B cell (primary cell): ENCODE measurements around the gene TAS1R2. TPM values are rescaled to one million over a fixed set of nuclear protein-coding genes. Genes with fewer than 3 reads are reported as not detected.
"Not testable (repeated sequence)": the region's sequence is repeated elsewhere in the genome, so short reads cannot be mapped to it uniquely, and the experiment has no call there.

Source experiments
- ATAC-seq: fragments of 200-7000 bp; cut with Tn5 transposase; one replicate; pipeline ENCODE4 v1.10.0; 2021; ENCODE audit warnings: low read depth, mild to moderate bottlenecking, moderate number of reproducible peaks, moderate library complexity
- CTCF ChIA-PET: fragments of 350-600 bp; sonication (Branson Sonifier 250); formaldehyde crosslinking; loops from one replicate; lab custom pipeline; 2021; ENCODE audit warnings: antibody characterized with exemption, inconsistent platforms; lab: Charles Lee
- POLR2A ChIA-PET: fragments of 350-600 bp; sonication (Branson Sonifier 250); formaldehyde crosslinking; loops from one replicate; lab custom pipeline; 2021; ENCODE audit warnings: antibody characterized with exemption; lab: Charles Lee
- DNase-seq: peaks from one replicate; pipeline ENCODE4 v3.0.0; 2013
- H2AFZ ChIP-seq: 2 replicates; pipeline ENCODE4 v1.6.1; 2012; ENCODE audit warnings: mild to moderate bottlenecking, low read depth, low read length; ENCODE audit not compliant: insufficient read depth, poor library complexity, severe bottlenecking
- H3K27ac ChIP-seq, 2 donors: 1 replicate in 1 of 2; 2 replicates in 1 of 2; pipeline ENCODE4 v1.5.1; 2012 to 2013; ENCODE audit warnings: low read length in 2 of 2, mild to moderate bottlenecking in 2 of 2, moderate library complexity in 1 of 2
- H3K27me3 ChIP-seq, 4 experiments: fragments of 200-600 bp in 1 of 4; sonication (generic) in 1 of 4; replicated peaks in 1 of 4; 1 replicate in 2 of 4; 2 replicates in 2 of 4; pipeline versions ENCODE4 v1.6.1 to v1.7.0; 2013 to 2016; ENCODE audit warnings: low read length in 3 of 4, mild to moderate bottlenecking in 2 of 4, mixed read lengths in 1 of 4, moderate library complexity in 1 of 4; ENCODE audit not compliant: insufficient read depth in 4 of 4, control insufficient read depth in 3 of 4; ENCODE audit errors: control extremely low read depth in 1 of 4
- H3K36me3 ChIP-seq, 2 experiments: replicated peaks in 1 of 2; 1 replicate in 1 of 2; 2 replicates in 1 of 2; pipeline versions ENCODE4 v1.6.1 to v1.7.1; 2013; ENCODE audit warnings: low read length in 1 of 2; ENCODE audit not compliant: insufficient read depth in 2 of 2, control insufficient read depth in 1 of 2; ENCODE audit errors: control extremely low read depth in 1 of 2, extremely low read depth in 1 of 2
- H3K4me1 ChIP-seq, 2 donors: fragments of 200-600 bp in 1 of 2; sonication (generic) in 1 of 2; 1 replicate in 1 of 2; 2 replicates in 1 of 2; pipeline versions ENCODE4 v1.5.1 to v1.6.1; 2013 to 2017; ENCODE audit warnings: low read length in 2 of 2; ENCODE audit not compliant: control insufficient read depth in 2 of 2, insufficient read depth in 2 of 2
- H3K4me2 ChIP-seq: replicated peaks from 2 replicates; pipeline ENCODE3; 2012; ENCODE audit warnings: mild to moderate bottlenecking, low read depth, low read length; ENCODE audit not compliant: poor library complexity, severe bottlenecking
- H3K4me3 ChIP-seq, 5 experiments: fragments of 200-600 bp in 1 of 5; sonication (generic) in 1 of 5; 1 replicate in 3 of 5; 2 replicates in 2 of 5; pipeline versions ENCODE4 v1.5.1 to v1.7.0; 2011 to 2016; ENCODE audit warnings: low read length in 4 of 5, mild to moderate bottlenecking in 4 of 5, low read depth in 2 of 5, control low read depth in 1 of 5, moderate library complexity in 1 of 5; ENCODE audit not compliant: insufficient read depth in 1 of 5; ENCODE audit errors: control extremely low read depth in 1 of 5, extremely low read depth in 1 of 5
- H3K79me2 ChIP-seq: fragments of 200-600 bp; sonication (generic); one replicate; pipeline ENCODE4 v1.6.0; 2016; ENCODE audit warnings: low read length; ENCODE audit not compliant: control insufficient read depth, insufficient read depth
- H3K9ac ChIP-seq: fragments of 200-600 bp; sonication (generic); 2 replicates; pipeline ENCODE4 v1.6.1; 2017; ENCODE audit warnings: mild to moderate bottlenecking, low read length, moderate library complexity
- H3K9me3 ChIP-seq, 3 donors: one replicate each; pipeline versions ENCODE4 v1.6.1 to v1.7.1; 2013; ENCODE audit warnings: low read length in 2 of 3; ENCODE audit not compliant: control insufficient read depth in 2 of 3, insufficient read depth in 1 of 3; ENCODE audit errors: control extremely low read depth in 1 of 3
- H4K20me1 ChIP-seq: 2 replicates; pipeline ENCODE4 v1.6.0; 2012; ENCODE audit warnings: mild to moderate bottlenecking, low read length; ENCODE audit not compliant: insufficient read depth, control insufficient read depth, poor library complexity, severe bottlenecking
- H3K27ac Mint-ChIP-seq: one replicate; pipeline ENCODE4 v1.8.0; 2021; ENCODE audit warnings: mixed read lengths
- H3K27me3 Mint-ChIP-seq: one replicate; pipeline ENCODE4 v1.8.0; 2021; ENCODE audit warnings: mixed read lengths
- H3K4me1 Mint-ChIP-seq: one replicate; pipeline ENCODE4 v1.8.0; 2021; ENCODE audit warnings: mixed read lengths
- H3K4me3 Mint-ChIP-seq: one replicate; pipeline ENCODE4 v1.8.0; 2021; ENCODE audit warnings: mixed read lengths
- H3K9me3 Mint-ChIP-seq: one replicate; pipeline ENCODE4 v1.8.0; 2022; ENCODE audit warnings: mixed read lengths; ENCODE audit not compliant: insufficient read depth
- CTCF ChIP-seq: fragments of 200-600 bp; IDR thresholded peaks from one replicate; pipeline ENCODE4 v1.8.0; 2022; ENCODE audit warnings: antibody characterized with exemption, mild to moderate bottlenecking
- EZH2 ChIP-seq: IDR thresholded peaks from 2 replicates; pipeline ENCODE4 v1.6.1; 2012; ENCODE audit warnings: borderline replicate concordance, low read depth, mild to moderate bottlenecking, moderate library complexity, low read length; ENCODE audit not compliant: insufficient read depth, poor library complexity, severe bottlenecking
- WGBS: methylation state at CpG from one replicate; pipeline ENCODE4 v1.1.5; 2013; ENCODE audit warnings: missing lambda C conversion rate; ENCODE audit not compliant: insufficient coverage; 5-methylcytosine and 5-hydroxymethylcytosine counted together
- intact Hi-C: fragments of 100-400 bp; cut with micrococcal nuclease; formaldehyde crosslinking; loops from one replicate; pipeline ENCODE4 v1.10.0; 2022
- polyA plus RNA-seq: library from polyadenylated mRNA; depleted of rRNA; stranded (reverse); fragments of >200 nt; gene quantifications from 2 replicates; pipeline ENCODE4 v1.2.3, GENCODE V29; 2012
- total RNA-seq, 2 donors: library from RNA; stranded (reverse); fragments of 120-200 nt in 1 of 2; gene quantifications; 1 replicate in 1 of 2; 2 replicates in 1 of 2; pipeline versions ENCODE4 v1.2.3 to v1.2.4, GENCODE V29; 2013 to 2022

The TAS1R2 gene
- total and polyA plus RNA-seq, 2 donors (not counting 1 experiment from before 2014, with no cell fraction given) = not detected

- 64% methylated on average over 5 of the region's 6 CpGs for WGBS
- H3K27ac Mint-ChIP-seq = no peak overlapping the region
- H3K9ac ChIP-seq = no peak overlapping the region
- CTCF ChIA-PET = no interaction called here
- H3K27me3 Mint-ChIP-seq = peaks cover 16% of the 10 kb centered on the region
- no peak overlapping the region for H2AFZ ChIP-seq
- H3K4me2 ChIP-seq = no peak overlapping the region
- H3K36me3 ChIP-seq = no peaks in the 10 kb centered on the region
- no peaks in the 10 kb centered on the region for H3K79me2 ChIP-seq
- H3K4me1 ChIP-seq = no peaks in the 10 kb centered on the region
- no peak for ATAC-seq
- H3K27ac ChIP-seq = no peak overlapping the region
- H4K20me1 ChIP-seq = no peaks in the 10 kb centered on the region
- H3K9me3 Mint-ChIP-seq = no peaks in the 10 kb centered on the region
- DNase-seq = no peak
- TF ChIP-seq EZH2 = no peak
- no peak for TF ChIP-seq CTCF
- H3K4me3 Mint-ChIP-seq = no peak overlapping the region
- intact Hi-C loops = no loop called here
- H3K4me1 Mint-ChIP-seq = no peaks in the 10 kb centered on the region
- no peak overlapping the region for H3K4me3 ChIP-seq
- POLR2A ChIA-PET = no interaction called here
- H3K27me3 ChIP-seq = peaks cover 0 to 3% (median 1%) of the 10 kb centered on the region in 4 experiments
- peaks cover 0 to 2% (median 0%) of the 10 kb centered on the region in 3 donors for H3K9me3 ChIP-seq
Measured at GRCh38 chr1:18852501-18852900, 7.0 kb downstream of the TAS1R2 start.

- H3K27ac Mint-ChIP-seq = no peak overlapping the region
- no peaks in the 10 kb centered on the region for H3K79me2 ChIP-seq
- H2AFZ ChIP-seq = no peak overlapping the region
- H3K9ac ChIP-seq = no peak overlapping the region
- DNase-seq (no peak), ATAC-seq (no peak)
- no peak overlapping the region for H3K4me3 Mint-ChIP-seq
- H3K36me3 ChIP-seq = no peaks in the 10 kb centered on the region
- TF ChIP-seq EZH2 (no peak), CTCF (no peak)
- H3K27me3 Mint-ChIP-seq = peaks cover 5% of the 10 kb centered on the region
- peaks cover 0 to 8% (median 0%) of the 10 kb centered on the region in 3 donors for H3K9me3 ChIP-seq
- H3K27ac ChIP-seq = no peak overlapping the region
- 81% methylated on average over 11 of the region's 11 CpGs for WGBS
- no peaks in the 10 kb centered on the region for H3K4me1 Mint-ChIP-seq
- H3K4me2 ChIP-seq = no peak overlapping the region
- H3K27me3 ChIP-seq = peaks cover 0 to 3% (median 0%) of the 10 kb centered on the region in 4 experiments
- intact Hi-C loops = no loop called here
- H3K4me3 ChIP-seq = no peak overlapping the region
- H3K9me3 Mint-ChIP-seq = peaks cover under 1% of the 10 kb centered on the region
- POLR2A ChIA-PET = no interaction called here
- H3K4me1 ChIP-seq = no peaks in the 10 kb centered on the region
- no peaks in the 10 kb centered on the region for H4K20me1 ChIP-seq
- CTCF ChIA-PET = no interaction called here
Measured at GRCh38 chr1:18849261-18849711, 10.2 kb downstream of the TAS1R2 start.

GRCh38 chr1:18847723-18848122, 11.7 kb downstream of the TAS1R2 start:
- H3K9me3 ChIP-seq, intact Hi-C loops, H3K4me1 ChIP-seq, ATAC-seq, H3K27me3 ChIP-seq, H3K4me1 Mint-ChIP-seq, DNase-seq, H3K4me2 ChIP-seq, POLR2A ChIA-PET, H3K9ac ChIP-seq, CTCF ChIA-PET, H3K36me3 ChIP-seq, H3K27ac Mint-ChIP-seq, H2AFZ ChIP-seq, H3K4me3 ChIP-seq, H3K9me3 Mint-ChIP-seq, H3K4me3 Mint-ChIP-seq, H3K79me2 ChIP-seq, H4K20me1 ChIP-seq, H3K27me3 Mint-ChIP-seq, H3K27ac ChIP-seq: not testable (repeated sequence)
- WGBS = no CpG with 5 or more reads among the region's 2 CpGs
